Parathyroid adenoma (tissue), 2 donors: ENCODE data around the gene APOBEC3B.
"Not testable (repeated sequence)": the region's sequence is repeated elsewhere in the genome, so short reads cannot be mapped to it uniquely, and the experiment has no call there.

ENCODE experiments used
- H2AFZ ChIP-seq: fragments of 300-600 bp; sonication (generic); one replicate; pipeline ENCODE4 v1.7.0; 2017; ENCODE audit warnings: antibody characterized with exemption, mild to moderate bottlenecking
- H3K27ac ChIP-seq: fragments of 300-600 bp; sonication (generic); one replicate; pipeline ENCODE4 v1.7.0; 2017
- H3K27me3 ChIP-seq: fragments of 300-600 bp; sonication (generic); one replicate; pipeline ENCODE4 v1.7.0; 2017; ENCODE audit warnings: low read length; ENCODE audit not compliant: control insufficient read depth, insufficient read depth
- H3K36me3 ChIP-seq: fragments of 300-600 bp; sonication (generic); one replicate; pipeline ENCODE4 v1.7.0; 2017; ENCODE audit warnings: low read length; ENCODE audit not compliant: control insufficient read depth, insufficient read depth
- H3K4me1 ChIP-seq: fragments of 300-600 bp; sonication (generic); one replicate; pipeline ENCODE4 v1.7.0; 2017; ENCODE audit warnings: control low read depth
- H3K4me2 ChIP-seq: fragments of 300-600 bp; sonication (generic); one replicate; pipeline ENCODE4 v1.7.0; 2017; ENCODE audit warnings: low read length
- H3K4me3 ChIP-seq: fragments of 300-600 bp; sonication (generic); one replicate; pipeline ENCODE4 v1.7.0; 2017; ENCODE audit warnings: low read depth, low read length
- H3K79me2 ChIP-seq: fragments of 300-600 bp; sonication (generic); one replicate; pipeline ENCODE4 v1.7.0; 2017; ENCODE audit warnings: control low read depth
- H3K9ac ChIP-seq: fragments of 300-600 bp; sonication (generic); one replicate; pipeline ENCODE4 v1.7.0; 2017; ENCODE audit warnings: mild to moderate bottlenecking
- H3K9me3 ChIP-seq: fragments of 300-600 bp; sonication (generic); one replicate; pipeline ENCODE4 v1.7.0; 2017; ENCODE audit warnings: low read length; ENCODE audit not compliant: control insufficient read depth
- TF ChIP-seq, protein P1 (sequence below): fragments of 300-600 bp; sonication (generic); IDR thresholded peaks from one replicate; pipeline ENCODE4 v1.7.0; 2017; ENCODE audit warnings: antibody characterized with exemption, mild to moderate bottlenecking
- donor health status: primary hyperparathyroidism.

The APOBEC3B gene

GRCh38 chr22:39039306-39040126, 57.4 kb downstream of the APOBEC3B start:
- H3K4me1 ChIP-seq, result peaks cover 2% of the 10 kb centered on the region
- H3K79me2 ChIP-seq, result no peaks in the 10 kb centered on the region
- no peak overlapping the region for H3K4me2 ChIP-seq
- no peak overlapping the region for H3K9ac ChIP-seq
- peak overlapping the region; percentile 70 for H2AFZ ChIP-seq
- H3K27ac ChIP-seq, result peak overlapping the region; percentile 87
- TF ChIP-seq, protein P1, sequence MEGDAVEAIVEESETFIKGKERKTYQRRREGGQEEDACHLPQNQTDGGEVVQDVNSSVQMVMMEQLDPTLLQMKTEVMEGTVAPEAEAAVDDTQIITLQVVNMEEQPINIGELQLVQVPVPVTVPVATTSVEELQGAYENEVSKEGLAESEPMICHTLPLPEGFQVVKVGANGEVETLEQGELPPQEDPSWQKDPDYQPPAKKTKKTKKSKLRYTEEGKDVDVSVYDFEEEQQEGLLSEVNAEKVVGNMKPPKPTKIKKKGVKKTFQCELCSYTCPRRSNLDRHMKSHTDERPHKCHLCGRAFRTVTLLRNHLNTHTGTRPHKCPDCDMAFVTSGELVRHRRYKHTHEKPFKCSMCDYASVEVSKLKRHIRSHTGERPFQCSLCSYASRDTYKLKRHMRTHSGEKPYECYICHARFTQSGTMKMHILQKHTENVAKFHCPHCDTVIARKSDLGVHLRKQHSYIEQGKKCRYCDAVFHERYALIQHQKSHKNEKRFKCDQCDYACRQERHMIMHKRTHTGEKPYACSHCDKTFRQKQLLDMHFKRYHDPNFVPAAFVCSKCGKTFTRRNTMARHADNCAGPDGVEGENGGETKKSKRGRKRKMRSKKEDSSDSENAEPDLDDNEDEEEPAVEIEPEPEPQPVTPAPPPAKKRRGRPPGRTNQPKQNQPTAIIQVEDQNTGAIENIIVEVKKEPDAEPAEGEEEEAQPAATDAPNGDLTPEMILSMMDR, result no peak
- no peaks in the 10 kb centered on the region for H3K9me3 ChIP-seq
- no peaks in the 10 kb centered on the region for H3K27me3 ChIP-seq
- no peaks in the 10 kb centered on the region for H3K36me3 ChIP-seq
- no peak overlapping the region for H3K4me3 ChIP-seq

DNA sequence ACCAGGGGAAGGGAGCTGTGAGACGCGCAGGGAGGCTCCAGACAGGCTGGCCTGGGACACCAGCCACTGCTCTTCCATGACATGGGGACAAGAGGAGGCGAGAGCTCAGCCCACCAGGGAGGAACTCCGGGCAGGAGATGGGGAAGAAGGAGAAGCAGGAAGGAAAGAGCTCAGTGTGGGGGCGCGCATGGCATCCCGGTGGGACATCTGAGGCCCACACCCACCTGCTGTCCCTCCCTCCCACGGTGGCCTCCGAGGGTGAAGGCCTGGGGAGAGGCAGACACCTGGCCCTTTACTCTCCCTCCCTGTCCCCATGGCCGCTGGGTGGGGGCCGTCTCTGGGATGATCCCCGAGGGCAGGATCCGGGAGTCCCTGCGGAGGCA, 58.0 kb downstream of the APOBEC3B start:
- H3K4me1 ChIP-seq, result not testable (repeated sequence)

GRCh38 chr22:39040538-39041296, 58.6 kb downstream of the APOBEC3B start, which contains the start of gene APOBEC3F:
Gene APOBEC3F, plus strand, starts transcription at chr22:39040864. Its CDS starts 97 bp downstream, at chr22:39040961.
- not testable (repeated sequence) for H3K4me1 ChIP-seq, H3K9me3 ChIP-seq, H3K27me3 ChIP-seq, H3K9ac ChIP-seq, H3K79me2 ChIP-seq, H3K36me3 ChIP-seq
- Histone ChIP-seq H3K27ac (peak within 1 kb of the TSS; percentile 87), H3K4me3 (peak within 1 kb of the TSS; percentile 60), H2AFZ (peak within 1 kb of the TSS; percentile 70), H3K4me2 (peak within 1 kb of the TSS; percentile 78)

More for the DNA sequence above, 58.0 kb downstream of the APOBEC3B start:
- H3K9me3 ChIP-seq, H3K79me2 ChIP-seq, H3K9ac ChIP-seq, H3K27me3 ChIP-seq, H3K36me3 ChIP-seq, H3K4me3 ChIP-seq: not testable (repeated sequence)
- peak overlapping the region; percentile 35 for H3K4me2 ChIP-seq
- H3K27ac ChIP-seq, result peak overlapping the region; percentile 87
- peak overlapping the region; percentile 70 for H2AFZ ChIP-seq

GRCh38 chr22:39041908-39042307, 59.8 kb downstream of the APOBEC3B start:
- H3K36me3 ChIP-seq, result no peaks in the 10 kb centered on the region
- H2AFZ ChIP-seq, result no peak overlapping the region
- H3K27ac ChIP-seq, result no peak overlapping the region
- peaks cover 2% of the 10 kb centered on the region for H3K4me1 ChIP-seq
- H3K27me3 ChIP-seq, result no peaks in the 10 kb centered on the region
- TF ChIP-seq, protein P1, result no peak
- H3K9me3 ChIP-seq, result no peaks in the 10 kb centered on the region
- H3K4me3 ChIP-seq, result no peak overlapping the region
- no peaks in the 10 kb centered on the region for H3K79me2 ChIP-seq
- H3K4me2 ChIP-seq, result no peak overlapping the region
- no peak overlapping the region for H3K9ac ChIP-seq
